B cell (primary cell): ENCODE data around the gene KCTD4.

ENCODE experiments used
- EZH2 ChIP-seq: IDR thresholded peaks from 2 replicates; pipeline ENCODE4 v1.6.1; 2012; ENCODE audit warnings: borderline replicate concordance, low read depth, mild to moderate bottlenecking, moderate library complexity, low read length; ENCODE audit not compliant: insufficient read depth, poor library complexity, severe bottlenecking
- TF ChIP-seq, protein P1 (sequence below): fragments of 200-600 bp; IDR thresholded peaks from one replicate; pipeline ENCODE4 v1.8.0; 2022; ENCODE audit warnings: antibody characterized with exemption, mild to moderate bottlenecking

DNA sequence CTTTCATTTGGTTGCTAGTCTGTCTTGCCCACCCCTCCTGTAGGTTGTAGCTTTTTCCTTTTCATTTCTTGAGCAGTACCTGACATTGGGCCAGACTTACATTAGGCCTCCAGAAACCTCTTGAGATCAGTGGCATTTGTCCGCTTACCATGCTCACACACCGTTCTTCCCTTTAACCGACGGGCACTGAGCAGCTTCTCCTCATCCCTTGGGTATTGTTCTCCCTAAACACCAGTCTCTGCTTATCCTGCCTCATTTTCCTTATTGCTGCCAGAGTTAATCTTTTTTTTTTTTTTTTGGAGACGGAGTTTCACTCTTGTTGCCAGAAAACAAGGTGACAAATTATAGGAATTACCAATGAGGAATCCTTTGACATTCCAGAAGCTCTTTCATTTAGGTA, 27.2 kb upstream of the KCTD4 start:
- TF ChIP-seq, protein P1, sequence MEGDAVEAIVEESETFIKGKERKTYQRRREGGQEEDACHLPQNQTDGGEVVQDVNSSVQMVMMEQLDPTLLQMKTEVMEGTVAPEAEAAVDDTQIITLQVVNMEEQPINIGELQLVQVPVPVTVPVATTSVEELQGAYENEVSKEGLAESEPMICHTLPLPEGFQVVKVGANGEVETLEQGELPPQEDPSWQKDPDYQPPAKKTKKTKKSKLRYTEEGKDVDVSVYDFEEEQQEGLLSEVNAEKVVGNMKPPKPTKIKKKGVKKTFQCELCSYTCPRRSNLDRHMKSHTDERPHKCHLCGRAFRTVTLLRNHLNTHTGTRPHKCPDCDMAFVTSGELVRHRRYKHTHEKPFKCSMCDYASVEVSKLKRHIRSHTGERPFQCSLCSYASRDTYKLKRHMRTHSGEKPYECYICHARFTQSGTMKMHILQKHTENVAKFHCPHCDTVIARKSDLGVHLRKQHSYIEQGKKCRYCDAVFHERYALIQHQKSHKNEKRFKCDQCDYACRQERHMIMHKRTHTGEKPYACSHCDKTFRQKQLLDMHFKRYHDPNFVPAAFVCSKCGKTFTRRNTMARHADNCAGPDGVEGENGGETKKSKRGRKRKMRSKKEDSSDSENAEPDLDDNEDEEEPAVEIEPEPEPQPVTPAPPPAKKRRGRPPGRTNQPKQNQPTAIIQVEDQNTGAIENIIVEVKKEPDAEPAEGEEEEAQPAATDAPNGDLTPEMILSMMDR: no peak
- TF ChIP-seq EZH2: no peak
